ENCODE results near the gene UBASH3A.
A peak's percentile ranks its signal among the peaks of the same experiment; 100 is the strongest.

UBASH3A gene

GRCh38 chr21:42495027-42495426, 91.3 kb downstream of the UBASH3A start:
- no peak for DNase-seq

GRCh38 chr21:42495765-42496119, 92.0 kb downstream of the UBASH3A start:
- DNase-seq: peak; percentile 84

GRCh38 chr21:42496120-42496838, 92.6 kb downstream of the UBASH3A start, which contains the start of gene RSPH1:
Gene RSPH1, minus strand, starts transcription at chr21:42496224. Its CDS starts 38 bp downstream, at chr21:42496186.
- DNase-seq: peak; percentile 100

DNA sequence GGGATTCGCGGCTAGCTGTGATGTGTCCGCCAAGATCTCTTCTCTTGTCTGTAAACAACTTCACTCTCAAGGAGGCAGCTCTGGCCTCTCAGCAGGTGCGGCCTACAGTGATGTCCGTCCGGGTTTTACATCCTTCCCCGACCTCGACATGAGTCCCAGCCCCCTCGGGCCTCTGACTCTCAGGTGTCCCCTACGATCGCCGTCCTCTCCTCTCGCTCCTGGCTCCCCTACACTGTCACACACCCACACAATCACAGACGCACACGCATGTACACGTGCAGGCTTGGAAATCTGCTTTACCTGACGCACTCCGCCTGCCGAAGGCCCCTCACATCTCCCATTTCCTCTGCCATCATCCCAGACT, 93.1 kb downstream of the UBASH3A start:
- peak; percentile 51 for DNase-seq

All from NCI-H69 (cell line).